Superior temporal gyrus (tissue), 1 donor: ENCODE data around the gene ASF1A.

Source experiments
- DNase-seq: peaks from one replicate; pipeline ENCODE4 v3.0.0-alpha.2; 2016; ENCODE audit errors: extremely low spot score

The ASF1A gene

DNA sequence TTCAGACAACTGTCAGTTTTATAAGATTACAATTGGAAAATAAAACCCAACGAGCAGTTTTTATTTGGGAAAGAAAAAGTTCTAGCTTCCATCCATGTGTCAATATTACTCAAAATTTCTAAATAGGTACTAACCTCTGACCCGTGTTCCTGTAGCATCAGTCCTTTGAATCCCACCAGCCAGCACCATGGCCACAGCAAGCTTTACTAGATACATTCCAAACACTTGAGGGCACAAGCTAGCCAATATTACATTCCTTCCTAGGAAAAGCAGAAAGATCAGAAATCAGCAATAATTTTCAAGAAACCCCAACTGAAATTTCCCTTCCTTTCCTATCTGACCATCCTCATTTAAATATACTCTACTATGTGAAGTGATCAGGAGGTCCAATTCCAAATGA, 19.2 kb downstream of the ASF1A start:
- DNase-seq = no peak

GRCh38 chr6:118914598-118914997, 20.6 kb downstream of the ASF1A start:
- DNase-seq = no peak

DNA sequence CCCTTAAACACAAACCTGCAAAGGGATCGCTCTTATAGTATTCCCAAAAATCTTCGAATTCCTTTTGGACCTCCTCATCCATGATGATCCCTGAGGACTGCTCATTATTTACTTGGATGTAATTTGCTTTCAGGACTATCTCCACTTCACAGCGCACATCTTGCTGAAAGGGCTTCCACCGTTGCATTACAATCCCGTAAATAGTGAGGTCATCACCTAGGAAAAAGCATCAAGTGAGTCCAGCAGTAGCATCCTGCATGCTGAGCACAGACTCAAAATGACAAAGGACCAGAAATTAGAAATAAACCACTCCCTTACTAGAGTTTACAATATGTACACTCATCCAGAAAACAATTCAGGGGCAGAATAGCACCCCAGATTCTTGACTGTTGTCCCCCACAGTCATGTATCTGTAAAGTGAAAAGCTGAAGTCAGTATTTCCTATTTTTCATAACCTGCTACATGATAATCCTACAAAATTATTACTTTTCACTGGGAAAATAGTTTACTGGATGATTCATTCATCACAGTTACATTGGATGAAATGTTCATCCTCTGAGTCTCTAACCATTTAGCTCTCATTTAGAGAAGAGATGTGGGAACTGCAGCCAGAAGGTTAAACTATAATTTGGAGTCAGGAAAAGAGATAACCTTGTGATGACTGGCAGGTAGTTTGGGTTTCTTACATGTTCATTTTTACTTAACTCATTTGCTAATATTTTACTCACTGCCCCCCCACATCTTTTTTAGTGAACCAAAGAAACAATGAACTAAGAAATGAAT, 23.8 kb downstream of the ASF1A start:
- DNase-seq = no peak

DNA sequence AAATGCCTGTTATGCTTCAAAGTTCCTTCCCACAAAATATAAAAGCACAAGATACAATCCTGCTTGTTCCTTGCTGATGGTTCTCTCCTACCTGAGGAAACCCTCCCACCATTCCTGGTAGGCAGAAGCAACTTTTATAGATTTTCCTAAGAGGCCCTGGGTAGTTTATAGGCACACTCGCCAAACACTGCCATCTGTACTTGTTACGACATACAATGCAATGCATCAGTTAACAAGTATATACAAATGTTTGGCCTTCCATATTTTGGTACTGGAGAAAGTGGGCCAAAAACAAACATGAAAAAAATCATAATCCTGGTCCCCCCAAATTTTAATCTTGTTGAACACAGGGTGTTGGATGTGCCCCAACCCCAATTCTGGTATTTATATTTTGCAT, 24.4 kb downstream of the ASF1A start:
- DNase-seq = no peak

- no peak for DNase-seq
Observed at GRCh38 chr6:118921084-118921483, 27.1 kb downstream of the ASF1A start.

DNA sequence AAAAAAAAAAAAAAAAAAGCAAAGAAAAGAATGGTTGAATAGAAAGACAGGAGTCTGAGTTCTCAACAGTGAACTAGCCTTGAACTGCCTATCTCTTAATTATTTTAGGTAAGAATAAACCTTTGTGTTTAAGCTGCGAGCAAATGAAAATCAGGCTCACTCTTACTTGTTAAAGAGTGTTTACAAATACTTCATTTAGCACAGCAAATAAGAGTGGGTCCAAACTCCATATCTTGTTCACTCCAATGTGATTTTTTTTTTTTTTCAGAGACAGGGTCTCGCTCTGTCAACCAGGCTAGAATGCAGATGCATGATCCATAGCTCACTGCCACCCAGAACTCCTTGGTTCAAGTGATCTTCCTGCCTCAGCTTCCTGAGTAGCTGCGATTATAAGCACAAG, 29.1 kb downstream of the ASF1A start:
- DNase-seq = no peak

DNA sequence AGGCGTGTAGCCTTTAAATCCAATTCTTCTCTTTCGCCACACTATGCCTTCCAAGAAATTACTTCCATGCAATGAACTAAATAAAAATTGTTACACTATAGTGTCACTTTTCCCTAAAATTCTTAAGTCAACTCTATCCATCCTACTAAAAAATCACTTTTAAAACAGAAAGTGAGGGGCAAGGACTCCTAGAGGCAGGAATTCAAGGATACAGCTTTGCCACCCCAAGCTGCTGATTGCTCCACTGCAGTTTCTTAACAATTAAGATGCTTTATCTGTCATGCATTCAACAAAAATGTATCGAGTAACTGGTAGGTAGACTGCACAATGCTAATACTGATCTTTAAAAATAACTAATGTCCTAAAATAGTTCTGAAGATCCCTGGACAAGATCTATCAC, 36.7 kb downstream of the ASF1A start:
- DNase-seq = no peak

DNA sequence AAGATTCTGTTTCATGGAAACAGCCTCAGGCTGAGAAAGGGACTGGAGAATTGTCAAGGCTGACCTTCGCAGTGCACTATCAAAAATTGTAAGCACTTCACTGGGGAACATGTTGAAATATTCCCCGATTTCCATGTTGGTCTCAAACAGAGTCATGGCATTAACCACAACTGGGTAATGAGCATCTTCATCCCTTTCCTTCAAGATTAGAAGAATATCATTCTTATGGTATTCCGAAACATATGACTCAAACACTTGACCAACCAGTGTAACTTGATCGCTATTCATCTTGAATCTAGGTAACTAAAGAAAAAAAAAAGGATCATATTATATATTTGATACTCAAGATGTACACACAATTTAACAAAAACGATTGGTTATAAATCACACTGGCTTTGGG, 37.5 kb downstream of the ASF1A start:
- DNase-seq = no peak

- DNase-seq = no peak
Observed at GRCh38 chr6:118932421-118932820, 38.5 kb downstream of the ASF1A start.

GRCh38 chr6:118933855-118934460, 40.0 kb downstream of the ASF1A start:
- DNase-seq = no peak

GRCh38 chr6:118934461-118935330, 40.7 kb downstream of the ASF1A start, which contains the start of gene MCM9:
Gene MCM9, minus strand, starts transcription at chr6:118935159. Its CDS starts 3,436 bp downstream, at chr6:118931723.
- peak; percentile 87 for DNase-seq

DNA sequence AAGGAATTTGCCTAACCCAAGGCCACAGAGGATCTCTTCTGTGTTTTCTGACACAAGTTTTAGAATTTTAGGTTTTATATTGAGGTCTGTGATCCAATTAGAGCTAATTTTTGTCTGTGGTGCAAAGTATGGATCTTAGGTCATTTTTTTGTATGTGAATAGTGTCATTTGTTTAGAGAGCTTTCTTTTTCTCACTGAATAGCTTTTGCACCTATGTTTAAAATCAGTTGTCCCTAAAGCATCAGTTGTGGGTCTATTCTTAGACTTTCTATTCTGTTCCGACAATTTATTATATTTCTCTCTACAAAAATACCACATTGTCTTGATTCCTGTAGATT, 41.3 kb downstream of the ASF1A start:
- DNase-seq = no peak

DNA sequence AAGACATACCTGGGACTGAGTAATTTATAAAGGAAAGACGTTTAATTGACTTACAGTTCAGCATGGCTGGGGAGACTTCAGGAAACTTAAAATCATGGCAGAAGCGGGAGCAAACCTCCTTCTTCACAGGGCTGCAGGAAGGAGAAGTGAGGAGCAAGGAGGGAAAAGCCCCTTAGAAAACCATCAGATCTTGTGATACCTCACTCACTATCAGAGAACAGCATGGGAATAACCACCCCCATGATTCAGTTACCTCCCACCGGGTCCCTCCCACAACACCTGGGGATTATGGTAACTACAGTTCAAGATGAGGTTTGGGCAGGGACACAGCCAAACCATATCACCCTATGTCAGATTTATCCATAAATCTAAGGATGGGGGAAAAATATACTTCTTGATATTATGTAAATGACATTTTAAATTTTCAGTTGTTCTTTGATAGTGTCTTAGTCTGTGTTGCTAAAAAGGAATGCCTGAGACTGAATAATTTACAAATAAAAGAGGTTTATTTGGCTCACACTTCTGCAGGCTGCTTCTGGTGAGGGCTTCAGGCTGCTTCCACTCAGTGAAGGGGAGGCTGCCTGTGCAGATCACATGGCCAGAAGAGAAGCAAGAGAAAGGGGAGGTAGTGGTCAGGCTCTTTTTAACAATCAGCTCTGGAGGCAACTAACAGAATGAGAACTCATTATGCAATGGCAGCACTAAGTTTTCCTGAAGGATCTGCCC, 42.2 kb downstream of the ASF1A start:
- DNase-seq = no peak

- no peak for DNase-seq
Observed at GRCh38 chr6:118939683-118940082, 45.7 kb downstream of the ASF1A start.

DNA sequence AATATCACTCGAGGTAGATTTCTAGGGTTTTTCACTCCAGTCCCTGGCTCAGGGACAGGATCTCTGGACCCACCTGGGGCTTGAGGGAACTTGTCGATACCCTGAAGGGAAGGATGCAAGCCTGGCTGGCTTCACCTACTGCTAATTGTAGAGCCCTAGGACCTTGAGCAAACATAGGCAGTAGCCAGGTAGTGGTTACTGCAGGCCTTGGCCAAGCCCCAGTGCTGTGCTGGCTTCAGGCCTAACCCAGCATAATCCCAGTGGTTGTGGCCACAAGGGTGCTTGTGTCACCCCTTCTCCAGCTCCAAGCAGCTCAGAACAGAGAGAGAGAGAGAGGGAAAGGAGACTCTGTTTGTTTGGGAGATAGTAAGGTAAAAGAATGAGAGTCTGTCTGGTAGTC, 46.8 kb downstream of the ASF1A start:
- no peak for DNase-seq

GRCh38 chr6:118945217-118945616, 51.3 kb downstream of the ASF1A start:
- no peak for DNase-seq

DNA sequence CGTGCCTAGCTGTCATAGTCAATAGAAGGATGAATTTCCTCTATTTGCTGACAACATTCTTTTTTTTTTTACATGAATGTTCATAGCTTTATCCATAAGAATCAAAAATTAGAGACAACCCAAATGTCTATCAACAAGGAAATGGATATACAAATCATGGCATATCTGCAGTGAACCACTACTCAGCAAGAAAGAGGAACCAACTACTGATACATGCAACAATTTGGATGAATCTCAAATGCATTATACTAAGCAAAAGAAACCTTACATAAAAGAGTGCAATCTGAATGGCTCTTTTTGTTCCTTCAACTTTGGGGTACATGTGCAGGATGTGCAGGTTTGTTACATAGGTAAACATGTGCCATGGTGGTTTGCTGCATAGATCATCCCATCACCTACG, 58.7 kb downstream of the ASF1A start:
- no peak for DNase-seq

GRCh38 chr6:118953391-118953790, 59.4 kb downstream of the ASF1A start:
- no peak for DNase-seq
